Cardiac muscle cell (in vitro differentiated cells and primary cell): ENCODE results near the gene CLP1. TPM values are rescaled to one million over a fixed set of nuclear protein-coding genes. Genes with fewer than 3 reads are reported as not detected.
A peak's percentile ranks its signal among the peaks of the same experiment; 100 is the strongest.

Source experiments
- DNase-seq, 2 donors: peaks; one replicate each; pipeline versions ENCODE4 v3.0.0 to v3.0.0-alpha.2; 2010 to 2017; ENCODE audit warnings: low read depth in 1 of 2, low spot score in 1 of 2
- H3K27ac ChIP-seq: fragments of 200-600 bp; sonication (generic); 2 replicates; pipeline ENCODE4 v1.5.1; 2016
- H3K27me3 ChIP-seq: fragments of 200-600 bp; sonication (generic); 2 replicates; pipeline ENCODE4 v1.6.0; 2016; ENCODE audit warnings: control low read depth
- H3K36me3 ChIP-seq: fragments of 200-600 bp; sonication (generic); 2 replicates; pipeline ENCODE4 v1.5.1; 2016; ENCODE audit warnings: control low read depth
- H3K4me1 ChIP-seq: fragments of 200-600 bp; sonication (generic); 2 replicates; pipeline ENCODE4 v1.8.1; 2017; ENCODE audit warnings: low read depth, mild to moderate bottlenecking, mixed run types
- H3K4me3 ChIP-seq: fragments of 200-600 bp; sonication (generic); 2 replicates; pipeline ENCODE4 v1.5.1; 2016; ENCODE audit warnings: mild to moderate bottlenecking
- H3K9me3 ChIP-seq: fragments of 200-600 bp; sonication (generic); 2 replicates; pipeline ENCODE4 v1.5.1; 2017; ENCODE audit warnings: low read depth, mild to moderate bottlenecking, control low read depth
- CTCF ChIP-seq: IDR thresholded peaks from 2 replicates; pipeline ENCODE4 v1.5.1; 2012; ENCODE audit warnings: low read depth, mild to moderate bottlenecking, low read length
- polyA plus RNA-seq: library from polyadenylated mRNA; unstranded; fragments of >200 nt; fragmentation: Nextera tagmentation; extraction: Ambion mirVana; gene quantifications from 2 replicates; pipeline ENCODE4 v1.2.1, GENCODE V29; 2016
- total RNA-seq: library from RNA; depleted of rRNA; stranded (reverse); fragments of >200 nt; gene quantifications from 2 replicates; pipeline ENCODE4 v1.2.3, GENCODE V29; 2016

The CLP1 gene
- total and polyA plus RNA-seq, 2 experiments from 2014 or later, result 16.5 to 17.9 TPM

DNA sequence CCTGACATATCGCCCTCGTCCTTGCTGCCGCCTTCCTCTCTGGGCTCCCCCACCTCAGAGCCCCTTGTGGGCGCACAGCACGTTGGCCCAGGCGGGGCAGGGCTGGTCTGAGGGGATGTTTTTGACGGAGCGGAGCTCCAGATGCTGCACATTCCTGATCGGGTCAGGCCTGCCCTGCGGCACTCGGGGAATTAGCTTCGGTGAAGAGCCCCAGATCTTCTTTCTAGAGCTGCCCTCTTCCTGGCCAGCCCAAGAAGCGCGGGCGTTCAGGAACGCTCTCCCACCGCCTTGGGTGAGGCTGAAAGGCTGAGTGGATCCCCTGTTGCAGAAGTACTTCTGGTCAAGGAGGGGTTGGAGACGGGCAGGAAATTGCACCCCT is 19.9 kb upstream of the CLP1 start:
- peak overlapping the region; percentile 100 for H3K27ac ChIP-seq
- H3K4me3 ChIP-seq, result peak overlapping the region; percentile 92
- DNase-seq, result peak; percentile 29 to 80
- no peaks in the 10 kb centered on the region for H3K27me3 ChIP-seq
- H3K9me3 ChIP-seq, result no peaks in the 10 kb centered on the region
- TF ChIP-seq CTCF, result no peak
- peaks cover 25% of the 10 kb centered on the region for H3K4me1 ChIP-seq
- H3K36me3 ChIP-seq, result no peaks in the 10 kb centered on the region

DNA sequence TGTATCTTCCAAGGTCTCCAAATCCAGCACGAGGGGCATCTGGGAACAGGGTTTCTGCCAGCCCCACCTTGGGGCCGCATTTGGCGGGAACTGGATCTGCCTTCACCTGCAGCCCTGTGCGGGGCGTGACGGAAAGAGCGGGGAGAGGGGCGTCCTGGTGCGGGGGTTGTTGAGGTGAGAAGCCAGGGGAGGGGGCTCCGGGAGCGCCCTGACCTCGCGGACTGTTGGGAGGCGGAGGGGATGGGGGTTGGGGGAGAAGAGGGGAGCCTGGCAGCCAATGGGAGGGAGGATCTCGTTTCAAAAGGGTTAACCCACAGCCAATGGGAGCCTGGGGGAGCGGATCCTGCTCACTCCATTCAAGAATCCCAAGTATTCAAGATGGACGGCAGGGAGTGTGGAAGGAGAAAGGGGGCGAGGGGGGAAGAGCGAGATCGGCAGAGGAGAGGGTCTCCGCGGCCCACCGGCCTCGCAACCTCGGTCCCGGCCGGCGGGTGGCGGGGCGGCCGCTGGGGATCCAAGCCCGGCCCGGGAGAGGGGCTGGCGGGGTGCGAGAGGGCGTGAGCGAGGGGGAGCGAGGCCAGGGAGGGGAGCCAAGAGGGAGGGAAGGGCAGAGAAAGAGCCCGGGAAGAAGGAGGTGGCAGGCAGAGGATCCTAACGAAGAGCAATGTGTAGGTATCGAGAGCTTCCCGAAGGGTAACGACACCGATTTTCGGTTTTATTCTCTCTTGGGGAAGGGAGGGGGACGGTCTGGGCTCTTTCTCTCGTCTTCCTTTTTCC is 19.4 kb upstream of the CLP1 start:
- DNase-seq, result peak; percentile 89 to 96
- H3K4me1 ChIP-seq, result peaks cover 25% of the 10 kb centered on the region
- no peaks in the 10 kb centered on the region for H3K36me3 ChIP-seq
- peak overlapping the region; percentile 100 for H3K27ac ChIP-seq
- peak overlapping the region; percentile 92 for H3K4me3 ChIP-seq
- no peaks in the 10 kb centered on the region for H3K9me3 ChIP-seq
- TF ChIP-seq CTCF, result no peak
- H3K27me3 ChIP-seq, result no peaks in the 10 kb centered on the region

DNA sequence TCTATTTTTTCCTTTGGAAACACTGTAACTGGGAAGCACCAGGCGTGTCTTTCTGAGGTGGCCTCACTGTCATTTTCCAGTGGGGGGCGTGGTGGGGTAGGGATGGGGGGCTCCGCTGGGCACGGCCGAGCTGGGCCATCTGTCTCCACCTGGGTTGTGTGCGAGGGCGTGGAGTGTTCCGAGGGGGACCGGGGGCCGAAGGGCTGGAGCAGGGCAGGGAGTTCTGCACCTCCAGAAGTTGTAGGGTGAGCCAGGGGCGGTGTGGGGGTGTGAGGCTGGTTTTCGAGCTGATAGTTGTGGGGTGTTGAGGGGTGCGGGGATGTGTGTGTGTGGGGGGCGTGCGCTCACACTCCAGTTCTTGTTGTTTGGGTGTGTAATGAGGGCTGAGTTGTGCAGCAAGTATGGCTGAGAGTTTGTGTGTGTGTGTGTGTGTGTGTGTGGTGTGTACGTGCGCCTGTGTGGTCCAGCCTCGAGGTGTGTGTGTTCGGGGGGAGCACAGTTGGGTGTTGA is 18.7 kb upstream of the CLP1 start:
- Histone ChIP-seq H3K4me3 (peak overlapping the region; percentile 92), H3K27ac (peak overlapping the region; percentile 100), H3K4me1 (peaks cover 29% of the 10 kb centered on the region), H3K27me3 (no peaks in the 10 kb centered on the region), H3K36me3 (no peaks in the 10 kb centered on the region), H3K9me3 (no peaks in the 10 kb centered on the region)
- peak; percentile 2 for TF ChIP-seq CTCF
- peak in 1 of 2 donors; percentile 41 for DNase-seq

DNA sequence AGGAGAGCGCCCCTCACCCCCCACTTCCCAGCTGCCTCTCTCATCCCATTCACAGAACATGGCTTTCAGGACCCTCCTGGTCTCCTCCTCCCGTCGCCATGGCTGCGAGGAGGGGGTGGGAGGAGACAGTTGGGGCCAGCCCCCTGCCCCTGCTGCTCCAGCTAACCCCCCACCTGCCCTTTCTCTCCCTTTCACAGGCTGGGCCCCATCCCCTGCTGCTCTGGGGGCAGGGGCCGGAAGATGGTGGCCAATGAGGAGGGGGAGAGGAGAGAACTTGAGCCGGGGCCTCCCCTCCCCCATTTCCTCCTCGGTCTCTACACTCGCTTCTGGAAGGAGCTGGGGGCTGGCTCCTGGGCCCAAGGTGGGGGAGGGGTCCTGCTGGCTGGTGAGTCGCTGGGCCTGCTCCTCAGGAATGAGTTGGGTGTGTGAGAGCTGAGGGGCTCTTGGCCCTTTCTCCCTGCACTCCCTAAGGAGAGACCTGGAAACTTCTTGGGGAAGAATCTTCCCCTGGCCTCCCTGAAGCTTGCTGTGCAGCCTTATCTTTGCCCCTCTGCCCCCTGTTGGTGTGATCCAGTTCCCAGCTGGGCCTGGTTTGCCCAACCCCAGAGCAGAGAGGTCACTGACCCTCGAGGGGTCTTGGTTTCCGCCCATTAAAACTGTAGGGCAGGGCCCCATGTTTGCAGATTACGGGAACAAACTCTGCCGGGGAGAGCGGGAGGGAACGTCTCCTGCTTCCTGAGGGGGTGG is 18.1 kb upstream of the CLP1 start:
- Histone ChIP-seq H3K27ac (peak overlapping the region; percentile 100), H3K36me3 (no peaks in the 10 kb centered on the region), H3K27me3 (no peaks in the 10 kb centered on the region), H3K4me3 (peak overlapping the region; percentile 92), H3K4me1 (peaks cover 33% of the 10 kb centered on the region), H3K9me3 (no peaks in the 10 kb centered on the region)
- DNase-seq, result peak; percentile 85 to 97
- no peak for TF ChIP-seq CTCF

- TF ChIP-seq CTCF, result no peak
- Histone ChIP-seq H3K4me1 (peaks cover 37% of the 10 kb centered on the region), H3K36me3 (no peaks in the 10 kb centered on the region), H3K4me3 (peak overlapping the region; percentile 92), H3K27me3 (no peaks in the 10 kb centered on the region), H3K27ac (peak overlapping the region; percentile 100), H3K9me3 (no peaks in the 10 kb centered on the region)
- DNase-seq, result no peak
Observed at GRCh38 chr11:57640068-57640800, 17.3 kb upstream of the CLP1 start.
